ENCODE measurements around the gene NUP37. TPM values are rescaled to one million over a fixed set of nuclear protein-coding genes. Genes with fewer than 3 reads are reported as not detected.
"Not testable (repeated sequence)": the region's sequence is repeated elsewhere in the genome, so short reads cannot be mapped to it uniquely, and the experiment has no call there.

Gene NUP37
- total RNA-seq, 2 experiments from 2014 or later, result 99.1 to 104 TPM

DNA sequence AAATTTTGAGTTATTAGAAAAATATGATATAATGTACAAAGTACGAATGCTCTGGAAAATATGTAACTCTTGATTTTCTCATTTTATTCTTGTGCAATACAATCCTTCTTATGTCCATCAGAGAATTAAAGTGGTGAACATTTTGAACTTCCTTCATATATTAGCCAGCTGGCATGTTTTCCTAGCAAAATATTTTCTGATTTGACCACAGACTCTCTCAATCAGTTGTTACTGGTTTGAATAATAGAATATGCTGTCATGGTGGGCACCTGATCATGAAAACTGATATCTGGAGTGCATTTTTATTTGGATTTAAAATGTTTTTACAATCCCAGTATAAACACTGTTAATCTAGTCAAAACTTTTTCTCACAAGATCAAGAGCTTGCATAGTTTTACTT is 24.3 kb upstream of the NUP37 start:
- POLR2A ChIA-PET, result no interaction called here
- H3K36me3 Mint-ChIP-seq (ENCODE audit: low read depth), result peaks cover 29% of the 10 kb centered on the region

DNA sequence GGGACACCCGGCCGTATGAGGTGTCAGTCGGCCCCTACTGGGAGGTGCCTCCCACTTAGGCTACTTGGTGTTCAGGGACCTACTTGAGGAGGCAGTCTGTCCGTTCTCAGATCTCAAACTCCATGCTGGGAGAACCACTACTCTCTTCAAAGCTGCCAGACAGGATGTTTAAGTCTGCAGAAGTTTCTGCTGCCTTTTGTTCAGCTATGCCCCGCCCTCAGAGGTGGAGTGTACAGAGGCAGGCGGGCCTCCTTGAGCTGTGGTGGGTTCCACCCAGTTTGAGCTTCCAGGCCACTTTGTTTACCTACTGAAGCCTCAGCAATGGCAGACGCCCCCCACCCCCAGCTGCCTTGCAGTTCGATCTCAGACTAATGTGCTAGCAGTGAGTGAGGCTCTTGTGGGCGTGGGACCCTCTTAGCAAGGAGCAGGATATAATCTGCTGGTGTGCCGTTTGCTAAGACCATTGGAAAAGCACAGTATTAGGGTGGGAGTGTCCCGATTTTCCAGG is 23.0 kb upstream of the NUP37 start:
- POLR2A ChIA-PET; H3K27me3 Mint-ChIP-seq; H3K9me3 Mint-ChIP-seq; H3K4me1 Mint-ChIP-seq (ENCODE audit: low read depth); CTCF ChIA-PET; ATAC-seq; DNase-seq; H3K27ac Mint-ChIP-seq; H3K4me3 Mint-ChIP-seq; intact Hi-C loops (cut with micrococcal nuclease): not testable (repeated sequence)
- peaks cover 39% of the 10 kb centered on the region for H3K36me3 Mint-ChIP-seq (ENCODE audit: low read depth)

More for the DNA sequence above, 24.3 kb upstream of the NUP37 start:
- CTCF ChIA-PET, result no interaction called here
- peaks cover 2% of the 10 kb centered on the region for H3K9me3 Mint-ChIP-seq
- H3K27ac Mint-ChIP-seq, result no peak overlapping the region
- H3K4me1 Mint-ChIP-seq (ENCODE audit: low read depth), result peaks cover 4% of the 10 kb centered on the region
- intact Hi-C loops (cut with micrococcal nuclease), result no loop called here
- H3K27me3 Mint-ChIP-seq, result no peaks in the 10 kb centered on the region
- no peak overlapping the region for H3K4me3 Mint-ChIP-seq
- TF ChIP-seq, protein P1, sequence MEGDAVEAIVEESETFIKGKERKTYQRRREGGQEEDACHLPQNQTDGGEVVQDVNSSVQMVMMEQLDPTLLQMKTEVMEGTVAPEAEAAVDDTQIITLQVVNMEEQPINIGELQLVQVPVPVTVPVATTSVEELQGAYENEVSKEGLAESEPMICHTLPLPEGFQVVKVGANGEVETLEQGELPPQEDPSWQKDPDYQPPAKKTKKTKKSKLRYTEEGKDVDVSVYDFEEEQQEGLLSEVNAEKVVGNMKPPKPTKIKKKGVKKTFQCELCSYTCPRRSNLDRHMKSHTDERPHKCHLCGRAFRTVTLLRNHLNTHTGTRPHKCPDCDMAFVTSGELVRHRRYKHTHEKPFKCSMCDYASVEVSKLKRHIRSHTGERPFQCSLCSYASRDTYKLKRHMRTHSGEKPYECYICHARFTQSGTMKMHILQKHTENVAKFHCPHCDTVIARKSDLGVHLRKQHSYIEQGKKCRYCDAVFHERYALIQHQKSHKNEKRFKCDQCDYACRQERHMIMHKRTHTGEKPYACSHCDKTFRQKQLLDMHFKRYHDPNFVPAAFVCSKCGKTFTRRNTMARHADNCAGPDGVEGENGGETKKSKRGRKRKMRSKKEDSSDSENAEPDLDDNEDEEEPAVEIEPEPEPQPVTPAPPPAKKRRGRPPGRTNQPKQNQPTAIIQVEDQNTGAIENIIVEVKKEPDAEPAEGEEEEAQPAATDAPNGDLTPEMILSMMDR (IDR thresholded peaks at IDR 0.05), result no peak
- ATAC-seq (no peak), DNase-seq (no peak)

DNA sequence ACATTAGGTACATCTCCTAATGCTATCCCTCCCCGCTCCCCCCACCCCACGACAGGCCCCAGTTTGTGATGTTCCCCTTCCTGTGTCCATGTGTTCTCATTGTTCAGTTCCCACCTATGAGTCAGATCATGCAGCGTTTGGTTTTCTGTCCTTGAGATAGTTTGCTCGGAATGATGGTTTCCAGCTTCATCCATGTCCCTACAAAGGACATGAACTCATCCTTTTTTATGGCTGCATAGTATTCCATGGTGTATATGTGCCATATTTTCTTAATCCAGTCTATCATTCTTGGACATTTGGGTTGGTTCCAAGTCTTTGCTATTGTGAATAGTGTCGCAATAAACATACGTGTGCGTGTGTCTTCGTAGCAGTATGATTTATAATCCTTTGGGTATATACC is 17.7 kb upstream of the NUP37 start:
- H3K27ac Mint-ChIP-seq; DNase-seq; H3K4me1 Mint-ChIP-seq (ENCODE audit: low read depth); ATAC-seq; POLR2A ChIA-PET; H3K27me3 Mint-ChIP-seq; CTCF ChIA-PET; H3K4me3 Mint-ChIP-seq; intact Hi-C loops (cut with micrococcal nuclease): not testable (repeated sequence)
- peaks cover 46% of the 10 kb centered on the region for H3K36me3 Mint-ChIP-seq (ENCODE audit: low read depth)
- H3K9me3 Mint-ChIP-seq, result peaks cover 11% of the 10 kb centered on the region

DNA sequence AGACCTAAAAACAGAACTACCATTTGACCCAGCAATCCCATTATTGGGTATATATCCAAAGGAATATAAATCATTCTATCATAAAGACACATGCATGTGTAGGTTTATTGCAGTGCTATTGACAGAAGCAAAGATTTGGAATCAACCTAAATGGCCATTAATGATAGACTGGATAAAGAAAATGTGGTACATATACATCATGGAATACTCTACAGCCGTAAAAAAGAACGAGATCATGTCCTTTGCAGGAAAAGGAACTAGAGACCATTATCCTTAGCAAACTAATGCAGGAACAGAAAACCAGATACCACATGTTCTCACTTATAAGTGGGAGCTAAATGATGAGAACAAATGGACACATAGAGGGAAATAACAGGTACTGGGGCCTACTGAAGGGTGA is 11.5 kb upstream of the NUP37 start:
- POLR2A ChIA-PET; DNase-seq; ATAC-seq; H3K4me3 Mint-ChIP-seq; H3K27me3 Mint-ChIP-seq; H3K9me3 Mint-ChIP-seq; H3K27ac Mint-ChIP-seq; intact Hi-C loops (cut with micrococcal nuclease); H3K4me1 Mint-ChIP-seq (ENCODE audit: low read depth); CTCF ChIA-PET: not testable (repeated sequence)
- peaks cover 38% of the 10 kb centered on the region for H3K36me3 Mint-ChIP-seq (ENCODE audit: low read depth)

DNA sequence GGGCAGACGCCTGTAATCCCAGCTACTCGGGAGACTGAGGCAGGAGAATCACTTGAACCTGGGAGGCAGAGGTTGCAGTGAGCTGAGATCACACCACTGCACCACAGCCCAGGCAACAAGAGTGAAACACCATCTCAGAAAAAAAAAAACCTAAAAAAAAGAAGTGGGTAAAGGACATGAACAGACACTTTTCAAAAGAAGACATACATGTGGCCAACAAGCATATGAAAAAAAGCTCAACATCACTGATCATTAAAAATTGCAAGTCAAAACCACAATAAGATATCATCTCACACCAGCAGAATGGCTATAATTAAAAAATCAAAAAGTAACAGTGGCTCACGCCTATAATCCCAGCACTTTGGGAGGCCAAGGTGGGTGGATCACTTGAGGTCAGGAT is 10.8 kb upstream of the NUP37 start:
- H3K4me3 Mint-ChIP-seq; intact Hi-C loops (cut with micrococcal nuclease); H3K27ac Mint-ChIP-seq; H3K4me1 Mint-ChIP-seq (ENCODE audit: low read depth); DNase-seq; ATAC-seq; H3K27me3 Mint-ChIP-seq; H3K9me3 Mint-ChIP-seq; CTCF ChIA-PET: not testable (repeated sequence)
- POLR2A ChIA-PET, result interaction anchor here (1.0 kb wide), 1 partner anchor 192 kb away, joined by 3 read pairs; no protein-coding TSS in a partner anchor
- peaks cover 42% of the 10 kb centered on the region for H3K36me3 Mint-ChIP-seq (ENCODE audit: low read depth)

DNA sequence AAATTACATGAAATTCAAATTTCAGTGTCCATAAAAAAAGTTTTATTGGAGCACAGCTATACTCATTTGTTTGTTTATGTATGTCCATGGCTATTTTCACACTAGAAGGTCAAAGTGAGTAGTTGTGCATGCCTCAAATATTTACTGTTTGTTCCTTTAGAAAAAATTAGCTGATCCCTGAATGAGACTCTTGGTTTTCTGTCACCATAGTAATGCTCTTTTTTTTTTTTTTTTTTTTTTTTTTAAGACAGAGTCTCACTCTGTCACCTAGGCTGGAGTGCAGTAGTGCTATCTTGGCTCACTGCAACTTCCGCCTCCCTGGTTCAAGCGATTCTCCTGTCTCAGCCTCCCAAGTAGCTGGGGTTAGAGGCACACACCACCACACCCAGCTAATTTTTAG is 1.4 kb upstream of the NUP37 start:
- CTCF ChIA-PET, result interaction anchor here (0.6 to 1.6 kb wide), 3 partner anchors 23 to 60 kb away, joined by 3 to 4 read pairs (median 3); partner anchors contain the start of gene WASHC3
- Mint-ChIP-seq H3K4me1 (ENCODE audit: low read depth) (peaks cover 19% of the 10 kb centered on the region), H3K36me3 (ENCODE audit: low read depth) (peaks cover 27% of the 10 kb centered on the region), H3K4me3 (peak overlapping the region; percentile 97), H3K27ac (peak overlapping the region; percentile 93)
- intact Hi-C loops (cut with micrococcal nuclease); DNase-seq; ATAC-seq; H3K9me3 Mint-ChIP-seq; H3K27me3 Mint-ChIP-seq: not testable (repeated sequence)
- POLR2A ChIA-PET, result interaction anchor here (1.5 kb wide), 1 partner anchor 713 kb away, joined by 4 read pairs; the partner anchor contains the start of gene ARL1

DNA sequence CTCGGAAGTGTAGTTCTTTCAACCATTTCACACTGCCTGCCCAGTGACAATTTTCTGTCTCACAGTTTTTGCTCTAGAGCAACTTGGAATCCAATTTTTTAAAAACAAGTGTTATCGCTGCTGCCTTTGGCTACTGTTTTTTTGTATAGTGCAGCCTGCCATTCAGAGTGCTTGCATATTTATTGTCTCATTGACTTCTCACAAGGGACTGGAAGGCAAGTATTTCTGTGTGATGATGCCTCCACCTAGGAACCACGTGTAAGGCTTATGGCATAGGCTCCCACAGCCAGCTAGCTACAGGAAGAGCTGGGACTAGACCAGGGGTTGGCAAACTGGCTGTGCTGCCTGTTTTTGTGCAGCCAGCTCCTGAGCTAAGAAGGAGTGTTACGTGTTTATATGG is 972 bp upstream of the NUP37 start:
- peaks cover 19% of the 10 kb centered on the region for H3K4me1 Mint-ChIP-seq (ENCODE audit: low read depth)
- H3K27me3 Mint-ChIP-seq, result no peaks in the 10 kb centered on the region
- intact Hi-C loops (cut with micrococcal nuclease), result loop anchor here (1.0 kb wide), 1 partner anchor 60 kb away; the partner anchor contains the start of gene WASHC3
- no peak for ATAC-seq
- peak overlapping the region; percentile 93 for H3K27ac Mint-ChIP-seq
- CTCF ChIA-PET, result interaction anchor here (0.6 to 1.6 kb wide), 5 partner anchors 11 to 62 kb away, joined by 3 to 4 read pairs (median 3); partner anchors contain the start of gene WASHC3
- TF ChIP-seq, protein P1 (IDR thresholded peaks at IDR 0.05), result no peak
- POLR2A ChIA-PET, result interaction anchor here (0.6 to 1.5 kb wide), 2 partner anchors 48 to 713 kb away, joined by 3 to 4 read pairs; partner anchors contain the start of gene ARL1
- peak overlapping the region; percentile 97 for H3K4me3 Mint-ChIP-seq
- peaks cover 25% of the 10 kb centered on the region for H3K36me3 Mint-ChIP-seq (ENCODE audit: low read depth)
- no peaks in the 10 kb centered on the region for H3K9me3 Mint-ChIP-seq
- peak; percentile 11 for DNase-seq
